HT-29 (cell line): ENCODE measurements around the gene FASLG. TPM values are rescaled to one million over a fixed set of nuclear protein-coding genes. Genes with fewer than 3 reads are reported as not detected.
"Not testable (repeated sequence)": the region's sequence is repeated elsewhere in the genome, so short reads cannot be mapped to it uniquely, and the experiment has no call there.

Source experiments
- DNase-seq: peaks from one replicate; pipeline ENCODE4 v3.0.0-alpha.2; 2015; ENCODE audit warnings: low spot score
- small RNA-seq: library from RNA; depleted of rRNA; stranded (forward); fragments of <200 nt; gene quantifications from one replicate; pipeline ENCODE3, GENCODE V24; 2014
- total RNA-seq: library from RNA; depleted of rRNA; stranded (reverse); fragments of >200 nt; shearing (Covaris generic); gene quantifications from 2 replicates; pipeline ENCODE4 v1.2.3, GENCODE V29; 2014; rRNA removed

Gene FASLG
- total RNA-seq, 1 experiment from 2014 or later: not detected

DNA sequence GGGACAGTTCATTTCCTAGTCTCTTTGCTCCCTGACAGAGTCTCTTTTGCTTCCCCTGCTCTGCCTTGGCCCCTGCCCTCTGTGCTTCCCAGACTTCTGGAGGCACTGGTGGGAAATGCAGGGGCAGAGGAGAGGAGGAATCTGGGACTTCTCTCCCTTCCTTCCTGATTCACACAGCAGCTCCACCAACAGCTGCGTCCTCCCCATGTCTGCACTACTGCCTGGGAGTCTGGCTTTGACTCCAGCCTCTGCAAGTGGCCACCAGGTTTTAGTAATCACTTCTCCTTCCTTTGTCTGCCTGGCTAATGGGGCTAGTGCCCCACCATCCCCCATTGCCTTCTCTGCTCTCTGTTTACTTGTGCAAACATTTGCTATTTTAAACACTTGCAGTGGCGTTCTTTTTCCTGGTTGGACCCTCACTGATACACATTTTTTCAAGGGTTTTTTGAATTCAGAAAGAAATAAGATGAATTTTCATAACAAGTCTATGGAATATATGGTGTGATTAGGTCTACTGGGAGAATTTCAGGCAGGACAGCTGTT lies 21.9 kb downstream of the FASLG start:
- DNase-seq: no peak

DNA sequence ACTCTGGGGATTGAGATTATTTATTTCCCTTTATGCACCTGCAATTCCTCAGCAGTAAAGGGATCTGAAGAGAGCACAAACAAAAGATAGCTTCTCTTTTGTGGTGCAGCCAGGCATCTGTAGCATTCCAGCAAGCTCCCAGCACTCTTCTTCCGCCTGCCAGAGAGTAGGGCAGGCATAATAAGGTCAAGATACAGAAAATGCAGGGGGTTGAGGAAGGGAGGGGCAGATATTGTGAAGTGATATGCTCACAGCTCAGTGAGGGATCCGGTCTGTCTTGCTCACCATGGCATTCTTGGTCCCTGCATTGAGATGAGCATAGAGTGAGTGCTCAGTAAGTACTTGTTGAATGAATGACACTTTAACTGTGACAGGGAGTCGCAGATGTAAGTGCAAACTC lies 23.9 kb downstream of the FASLG start:
- no peak for DNase-seq

DNA sequence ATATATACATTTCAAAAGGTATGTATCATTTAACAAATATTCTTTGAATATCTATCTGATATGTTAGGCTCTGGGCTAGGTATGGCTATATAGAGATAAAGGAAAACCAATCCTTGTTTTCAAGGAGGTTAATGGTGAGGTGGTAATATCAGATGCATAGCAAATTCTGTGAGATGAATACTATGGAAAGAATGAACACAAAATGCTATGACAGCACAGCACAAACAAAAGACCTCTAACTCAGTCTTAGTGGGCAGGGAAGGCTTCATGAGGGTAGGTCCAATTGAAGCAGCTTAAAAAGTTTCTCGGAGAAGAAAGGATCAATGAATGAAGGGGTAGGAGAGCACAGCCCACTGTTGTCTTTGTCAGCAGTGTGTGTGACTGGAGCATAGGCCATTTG lies 27.2 kb downstream of the FASLG start:
- DNase-seq: no peak

- not testable (repeated sequence) for DNase-seq
Observed at GRCh38 chr1:172688428-172689085, 29.7 kb downstream of the FASLG start.

- DNase-seq: not testable (repeated sequence)
Observed at GRCh38 chr1:172690925-172691324, 32.0 kb downstream of the FASLG start.

DNA sequence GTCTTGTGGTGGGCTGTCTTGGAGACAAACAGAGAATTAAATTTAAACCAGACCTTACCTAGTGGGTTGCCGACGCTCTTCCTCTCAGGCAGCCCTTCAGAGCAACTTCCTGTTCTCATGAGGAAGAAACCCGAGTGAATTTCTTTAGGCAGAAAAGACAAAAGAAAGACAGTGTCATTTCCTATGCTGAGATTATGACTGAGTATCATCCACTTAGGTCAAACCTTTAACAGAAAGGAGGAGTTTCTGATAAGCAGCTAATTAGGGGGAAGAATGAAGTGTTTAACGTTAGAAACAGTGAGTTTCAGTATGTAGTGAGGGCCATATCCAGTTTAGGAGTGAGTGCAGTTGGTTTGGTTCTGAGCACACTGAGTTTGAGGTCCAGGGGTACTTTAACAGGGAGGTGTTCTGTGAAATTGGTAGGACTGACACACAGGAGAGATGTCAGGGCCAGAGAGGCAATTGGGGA lies 38.7 kb downstream of the FASLG start:
- DNase-seq: no peak

DNA sequence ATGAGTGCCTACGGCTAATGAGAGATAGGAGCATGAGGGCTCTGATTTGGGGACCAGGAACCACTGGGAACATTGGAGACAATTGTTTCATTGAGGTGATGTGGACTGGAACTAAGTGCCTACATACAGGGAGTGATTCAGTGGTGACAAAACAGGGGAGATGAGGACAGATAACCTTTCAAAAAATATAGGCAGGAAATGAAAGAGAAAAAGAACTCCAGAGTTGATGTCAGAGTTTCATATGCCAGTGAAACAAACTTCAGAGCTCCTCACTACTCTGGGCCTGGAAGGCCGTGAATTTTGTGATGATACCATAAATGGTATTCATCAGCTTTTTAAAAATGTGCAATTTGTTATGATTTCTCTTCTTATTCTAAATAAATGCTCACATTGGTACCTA lies 39.3 kb downstream of the FASLG start:
- no peak for DNase-seq

- DNase-seq: no peak
Observed at GRCh38 chr1:172699111-172699510, 40.2 kb downstream of the FASLG start.

- no peak for DNase-seq
Observed at GRCh38 chr1:172699695-172700227, 40.9 kb downstream of the FASLG start.

- no peak for DNase-seq
Observed at GRCh38 chr1:172700556-172700955, 41.7 kb downstream of the FASLG start.

DNA sequence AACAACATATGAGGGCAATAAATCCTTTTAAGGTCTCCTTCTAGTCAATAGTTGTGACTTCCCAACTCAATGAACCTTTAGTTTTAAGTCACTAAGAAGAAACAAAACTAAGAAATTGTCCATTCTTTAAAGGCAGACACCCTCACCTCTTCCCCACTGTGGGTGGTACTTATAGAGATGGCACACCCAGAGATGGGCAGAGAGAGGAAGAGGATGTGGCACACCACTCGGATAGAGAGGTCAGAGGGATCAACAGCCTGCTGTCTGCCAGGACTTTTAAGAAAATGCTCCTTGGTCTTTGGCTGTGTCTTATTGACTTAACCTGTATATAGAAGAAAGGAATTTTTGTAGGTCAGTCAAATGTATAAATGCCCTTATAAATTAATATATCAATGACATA lies 45.1 kb downstream of the FASLG start:
- DNase-seq: no peak

- no peak for DNase-seq
Observed at GRCh38 chr1:172704420-172705210, 45.7 kb downstream of the FASLG start.

DNA sequence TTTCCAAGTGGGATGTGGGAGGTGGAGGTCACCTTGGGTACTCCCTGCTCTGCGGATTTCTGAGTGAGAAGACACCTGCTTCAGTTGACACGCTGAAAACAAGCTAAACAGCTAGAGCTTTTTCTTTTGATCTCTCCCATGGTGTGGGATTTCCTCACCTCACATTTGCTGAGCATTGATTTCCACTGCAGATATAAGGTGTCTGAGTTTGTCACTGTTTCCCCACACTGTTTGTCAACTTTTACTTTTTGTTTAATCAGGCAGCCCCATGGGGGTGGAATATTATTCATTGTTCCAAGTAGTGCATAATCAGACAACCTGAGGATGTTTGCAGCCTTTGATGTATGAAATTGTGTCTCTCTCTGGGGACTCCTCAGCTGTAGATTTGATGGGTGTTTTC lies 49.5 kb downstream of the FASLG start:
- DNase-seq: no peak

- no peak for DNase-seq
Observed at GRCh38 chr1:172711558-172711957, 52.7 kb downstream of the FASLG start.

GRCh38 chr1:172713466-172713865 lies 54.6 kb downstream of the FASLG start:
- DNase-seq: no peak

Small RNA genes lying within 50 kb of the gene (small RNA-seq; reads per million reads assigned to genes)
- not detected for gene RNU6-693P

Other genes with a start within 250 kb of the FASLG start
- not detected in 2 replicates for gene C1orf105, start 238.4 kb upstream of the FASLG start, total RNA-seq
- gene PIGC, start 215.0 kb upstream of the FASLG start, total RNA-seq: 20.5 and 21.3 TPM in 2 replicates
- 13.9 and 14.2 TPM in 2 replicates for gene SUCO, start 126.0 kb upstream of the FASLG start, total RNA-seq